ENCODE data around the gene FNDC7. TPM values are rescaled to one million over a fixed set of nuclear protein-coding genes. Genes with fewer than 3 reads are reported as not detected.

The FNDC7 gene
- total and polyA plus RNA-seq, 9 of the 15 experiments (the other 6 are each of a cell fraction or from before 2014, with no cell fraction given), result not detected

GRCh38 chr1:108746382-108747170, 33.9 kb downstream of the FNDC7 start, which contains the start of gene STXBP3 (continued):
- TF ChIP-seq PREB (CRISPR knock-in tag; IDR thresholded peaks at IDR 0.05) (no peak), NUFIP1 (IDR thresholded peaks at IDR 0.05; ENCODE audit: partially characterized antibody) (no peak), RERE (CRISPR knock-in tag; IDR thresholded peaks at IDR 0.05; ENCODE audit: borderline replicate concordance) (no peak), CTCF (IDR thresholded peaks at IDR 0.05 in 2 of 3, conservative IDR thresholded peaks at IDR 0.05 in 1 of 3; ENCODE audit: insufficient read depth in 2 of 3, low read depth in 1 of 3, low read length in 3 of 3) (peak; percentile 83 to 98 (median 94)), FOXK1 (CRISPR knock-in tag; IDR thresholded peaks at IDR 0.05; ENCODE audit: borderline replicate concordance) (no peak), CREB3L1 (IDR thresholded peaks at IDR 0.05; ENCODE audit: borderline replicate concordance, low read depth) (peak; percentile 71; the same call in 1 of the 2 replicates), ZZZ3 (IDR thresholded peaks at IDR 0.05) (no peak), SMAD4 (CRISPR knock-in tag; conservative IDR thresholded peaks at IDR 0.05) (peak; percentile 79), HNRNPK (IDR thresholded peaks at IDR 0.05; ENCODE audit: low read depth, low read length, poor library complexity, severe bottlenecking) (no peak), ZNF740 (CRISPR knock-in tag; IDR thresholded peaks at IDR 0.05) (peak; percentile 80; the same call in 1 of the 2 replicates), ZNF740 (tag; IDR thresholded peaks at IDR 0.05) (peak in 1 of 2 experiments; percentile 71; a peak in 2 of 4 replicates), SRSF1 (IDR thresholded peaks at IDR 0.05; ENCODE audit: low read depth, low read length) (peak; percentile 80; the same call in 1 of the 2 replicates), CHD2 (IDR thresholded peaks at IDR 0.05; ENCODE audit: low read depth, low read length) (peak; percentile 59; the same call in 1 of the 2 replicates), KLF10 (CRISPR knock-in tag; IDR thresholded peaks at IDR 0.05) (no peak), PHTF2 (CRISPR knock-in tag; IDR thresholded peaks at IDR 0.05) (no peak), PHB2 (IDR thresholded peaks at IDR 0.05; ENCODE audit: low read depth) (no peak)
